ENCODE results near the gene SDHA. TPM values are rescaled to one million over a fixed set of nuclear protein-coding genes. Genes with fewer than 3 reads are reported as not detected.

The SDHA gene
- total RNA-seq, 1 experiment from 2014 or later: 171 TPM

GRCh38 chr5:206406-206805 lies 11.7 kb upstream of the SDHA start:
- H3K4me3 ChIP-seq (ENCODE audit: low read depth in 2 of 2, low read length in 2 of 2): no peak overlapping the region
- peaks cover 27% of the 10 kb centered on the region for H3K4me1 ChIP-seq (ENCODE audit: control insufficient read depth, insufficient read depth, low read length)
- BruUV-seq (replicated peaks): no TSS peak
- TF ChIP-seq CTCF (IDR thresholded peaks at IDR 0.05): no peak
- no peak for TF ChIP-seq SIN3A (IDR thresholded peaks at IDR 0.05; ENCODE audit: borderline replicate concordance, insufficient read depth, low read depth, low read length)
- TF ChIP-seq REST (IDR thresholded peaks at IDR 0.05; ENCODE audit: insufficient read depth in 1 of 2, low read depth in 2 of 2, low read length in 1 of 2): no peak
- TF ChIP-seq POLR2AphosphoS5 (IDR thresholded peaks at IDR 0.05; ENCODE audit: low read depth, low read length): no peak
- TF ChIP-seq TCF7L2 (IDR thresholded peaks at IDR 0.05; ENCODE audit: low read depth, low read length): no peak
- H3K27ac ChIP-seq (ENCODE audit: low read length): peak overlapping the region; percentile 77
- ChIA-PET CTCF (no interaction called here), POLR2A (no interaction called here)
- no peaks in the 10 kb centered on the region for H3K27me3 ChIP-seq (ENCODE audit: control insufficient read depth, insufficient read depth, low read length)
- intact Hi-C loops (cut with micrococcal nuclease; ENCODE audit: unreplicated experiment) (no loop called here), in situ Hi-C loops (cut with HindIII; ENCODE audit: low pct_unique_long_range_greater_than_20kb, low sequenced_read_pairs) (no loop called here)
- DNase-seq (ENCODE audit: low read depth, low spot score) (no peak), ATAC-seq (peak; percentile 87)
- no peaks in the 10 kb centered on the region for H3K9me3 ChIP-seq (ENCODE audit: control insufficient read depth, insufficient read depth, low read depth, low read length)
- no peaks in the 10 kb centered on the region for H3K36me3 ChIP-seq (ENCODE audit: control insufficient read depth, insufficient read depth, low read length)

GRCh38 chr5:206927-207536 lies 11.1 kb upstream of the SDHA start:
- ATAC-seq (no peak), DNase-seq (ENCODE audit: low read depth, low spot score) (no peak)
- intact Hi-C loops (cut with micrococcal nuclease; ENCODE audit: unreplicated experiment) (no loop called here), in situ Hi-C loops (cut with HindIII; ENCODE audit: low pct_unique_long_range_greater_than_20kb, low sequenced_read_pairs) (no loop called here)
- Histone ChIP-seq H3K4me3 (ENCODE audit: low read depth in 2 of 2, low read length in 2 of 2) (no peak overlapping the region), H3K27me3 (ENCODE audit: control insufficient read depth, insufficient read depth, low read length) (no peaks in the 10 kb centered on the region), H3K36me3 (ENCODE audit: control insufficient read depth, insufficient read depth, low read length) (no peaks in the 10 kb centered on the region), H3K4me1 (ENCODE audit: control insufficient read depth, insufficient read depth, low read length) (peaks cover 27% of the 10 kb centered on the region), H3K27ac (ENCODE audit: low read length) (no peak overlapping the region), H3K9me3 (ENCODE audit: control insufficient read depth, insufficient read depth, low read depth, low read length) (no peaks in the 10 kb centered on the region)
- POLR2A ChIA-PET: no interaction called here
- BruUV-seq (replicated peaks): no TSS peak
- TF ChIP-seq SIN3A (IDR thresholded peaks at IDR 0.05; ENCODE audit: borderline replicate concordance, insufficient read depth, low read depth, low read length) (no peak), CTCF (IDR thresholded peaks at IDR 0.05) (no peak), POLR2AphosphoS5 (IDR thresholded peaks at IDR 0.05; ENCODE audit: low read depth, low read length) (no peak), REST (IDR thresholded peaks at IDR 0.05; ENCODE audit: insufficient read depth in 1 of 2, low read depth in 2 of 2, low read length in 1 of 2) (no peak), TCF7L2 (IDR thresholded peaks at IDR 0.05; ENCODE audit: low read depth, low read length) (no peak)
- CTCF ChIA-PET: no interaction called here

All from Panc1 (cell line).